ENCODE results near the gene RAB11FIP4.

The RAB11FIP4 gene

GRCh38 chr17:31586946-31587345, 195.5 kb downstream of the RAB11FIP4 start:
- TF ChIP-seq CTCF (IDR thresholded peaks at IDR 0.05; ENCODE audit: insufficient read depth, missing control alignments) = no peak
- no peak for FAIRE-seq
- no peak for DNase-seq (ENCODE audit: insufficient read length, low spot score)

GRCh38 chr17:31587462-31587861, 196.0 kb downstream of the RAB11FIP4 start:
- DNase-seq (ENCODE audit: insufficient read length, low spot score) = no peak
- FAIRE-seq = no peak
- TF ChIP-seq CTCF (IDR thresholded peaks at IDR 0.05; ENCODE audit: insufficient read depth, missing control alignments) = no peak
